H7 (cell line): ENCODE data around the gene INF2. TPM values are rescaled to one million over a fixed set of nuclear protein-coding genes. Genes with fewer than 3 reads are reported as not detected.
"Not testable (repeated sequence)": the region's sequence is repeated elsewhere in the genome, so short reads cannot be mapped to it uniquely, and the experiment has no call there.

Experiments used
- DNase-seq: peaks from one replicate; pipeline ENCODE4 v3.0.0; 2012
- H3K27me3 ChIP-seq: 2 replicates; pipeline ENCODE4 v1.6.0; 2011; ENCODE audit warnings: mild to moderate bottlenecking, low read length; ENCODE audit not compliant: control insufficient read depth, insufficient read depth
- H3K36me3 ChIP-seq: replicated peaks from 2 replicates; pipeline ENCODE4 v1.5.1; 2011; ENCODE audit warnings: low read length; ENCODE audit not compliant: control insufficient read depth, insufficient read depth
- H3K4me3 ChIP-seq: 2 replicates; pipeline ENCODE4 v1.5.1; 2011; ENCODE audit warnings: low read depth, mild to moderate bottlenecking, control low read depth, low read length, moderate library complexity; ENCODE audit not compliant: insufficient read depth
- total RNA-seq: library from RNA; depleted of rRNA; stranded (reverse); fragments of >200 nt; shearing (Covaris generic); gene quantifications from 2 replicates; pipeline ENCODE4 v1.2.3, GENCODE V29; 2014

The INF2 gene
- total RNA-seq, 1 experiment from 2014 or later: 62.8 TPM

GRCh38 chr14:104662472-104662871 lies 26.9 kb upstream of the INF2 start:
- DNase-seq, H3K4me3 ChIP-seq, H3K36me3 ChIP-seq, H3K27me3 ChIP-seq: not testable (repeated sequence)

- H3K4me3 ChIP-seq: no peak overlapping the region
- no peak for DNase-seq
- no peaks in the 10 kb centered on the region for H3K36me3 ChIP-seq
- H3K27me3 ChIP-seq: no peaks in the 10 kb centered on the region
Measured at GRCh38 chr14:104664107-104664506, 25.3 kb upstream of the INF2 start.

DNA sequence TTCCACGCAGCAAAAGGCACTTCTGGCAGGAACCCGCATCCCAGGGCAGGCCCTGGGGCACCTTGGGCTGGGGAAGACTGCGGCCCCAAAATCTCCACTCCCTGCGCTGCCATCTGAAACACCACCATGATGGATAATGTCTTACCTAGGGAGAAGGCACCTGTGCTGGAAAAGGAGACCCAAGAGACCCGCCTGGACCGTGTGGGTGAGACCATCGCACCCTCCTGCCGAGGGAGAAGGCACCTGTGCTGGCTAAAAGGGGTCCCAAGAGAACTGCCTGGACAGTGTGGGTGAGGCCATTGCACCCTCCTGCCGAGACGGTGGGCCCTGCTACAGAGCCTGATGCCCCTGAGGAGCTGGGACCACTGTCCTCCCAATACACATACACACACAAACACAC lies 24.8 kb upstream of the INF2 start:
- no peaks in the 10 kb centered on the region for H3K36me3 ChIP-seq
- DNase-seq: peak; percentile 56
- no peaks in the 10 kb centered on the region for H3K27me3 ChIP-seq
- H3K4me3 ChIP-seq: no peak overlapping the region

- DNase-seq: no peak
Measured at GRCh38 chr14:104665114-104665656, 24.2 kb upstream of the INF2 start.

DNA sequence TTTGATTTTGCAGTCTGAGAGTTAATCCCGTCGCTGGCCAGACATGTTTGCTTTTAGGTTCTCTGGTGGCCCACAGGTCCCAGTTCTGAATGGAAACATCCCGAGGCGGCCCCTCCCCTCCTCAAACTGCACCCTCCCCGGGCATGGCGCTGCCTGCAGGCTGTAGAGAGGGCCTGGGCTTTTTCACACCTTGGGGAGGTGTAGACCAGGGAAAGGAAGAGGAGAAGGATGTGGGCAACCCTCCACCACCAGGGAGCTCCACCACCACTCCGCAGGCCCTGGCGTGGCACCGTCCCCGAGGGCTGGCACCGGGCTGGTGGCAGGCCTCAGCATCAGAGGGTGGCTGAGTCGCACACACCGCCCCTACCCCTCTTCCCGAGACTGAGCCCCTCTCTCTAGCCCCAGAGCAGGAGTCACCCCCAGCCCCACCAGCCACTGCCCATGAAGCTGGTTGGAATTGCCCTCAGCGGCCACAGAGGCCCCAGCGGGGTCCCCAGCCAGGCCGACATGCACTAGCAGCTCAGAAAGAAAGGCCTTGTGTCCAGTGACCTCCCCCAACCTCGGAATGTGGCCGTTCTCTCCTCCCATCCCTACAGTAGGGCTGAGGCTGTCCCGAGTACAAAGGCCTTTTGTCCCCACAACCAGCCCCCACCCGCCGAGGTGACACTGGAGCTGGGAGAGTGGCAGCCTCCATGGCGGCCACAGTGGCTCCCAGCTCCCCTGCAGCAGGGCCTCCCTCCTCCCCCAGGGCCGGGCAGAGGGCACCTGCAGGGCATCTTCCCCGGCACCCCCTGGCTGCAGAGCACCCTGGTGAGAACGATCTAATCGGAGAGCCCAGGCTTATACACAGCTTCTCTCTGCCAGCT lies 23.5 kb upstream of the INF2 start:
- DNase-seq: peak; percentile 87
- no peaks in the 10 kb centered on the region for H3K27me3 ChIP-seq
- no peak overlapping the region for H3K4me3 ChIP-seq
- no peaks in the 10 kb centered on the region for H3K36me3 ChIP-seq

More at GRCh38 chr14:104665114-104665656, 24.2 kb upstream of the INF2 start:
- H3K36me3 ChIP-seq: no peaks in the 10 kb centered on the region
- H3K27me3 ChIP-seq: no peaks in the 10 kb centered on the region
- H3K4me3 ChIP-seq: no peak overlapping the region

- not testable (repeated sequence) for DNase-seq, H3K27me3 ChIP-seq, H3K4me3 ChIP-seq, H3K36me3 ChIP-seq
Measured at GRCh38 chr14:104666523-104666895, 22.9 kb upstream of the INF2 start.

GRCh38 chr14:104666981-104667380 lies 22.4 kb upstream of the INF2 start:
- Histone ChIP-seq H3K27me3 (no peaks in the 10 kb centered on the region), H3K4me3 (no peak overlapping the region), H3K36me3 (no peaks in the 10 kb centered on the region)
- no peak for DNase-seq

GRCh38 chr14:104669697-104670096 lies 19.7 kb upstream of the INF2 start:
- no peak overlapping the region for H3K4me3 ChIP-seq
- no peak for DNase-seq
- H3K27me3 ChIP-seq: no peaks in the 10 kb centered on the region
- H3K36me3 ChIP-seq: no peaks in the 10 kb centered on the region

GRCh38 chr14:104671330-104671977 lies 18.0 kb upstream of the INF2 start:
- H3K4me3 ChIP-seq, H3K36me3 ChIP-seq: not testable (repeated sequence)

DNA sequence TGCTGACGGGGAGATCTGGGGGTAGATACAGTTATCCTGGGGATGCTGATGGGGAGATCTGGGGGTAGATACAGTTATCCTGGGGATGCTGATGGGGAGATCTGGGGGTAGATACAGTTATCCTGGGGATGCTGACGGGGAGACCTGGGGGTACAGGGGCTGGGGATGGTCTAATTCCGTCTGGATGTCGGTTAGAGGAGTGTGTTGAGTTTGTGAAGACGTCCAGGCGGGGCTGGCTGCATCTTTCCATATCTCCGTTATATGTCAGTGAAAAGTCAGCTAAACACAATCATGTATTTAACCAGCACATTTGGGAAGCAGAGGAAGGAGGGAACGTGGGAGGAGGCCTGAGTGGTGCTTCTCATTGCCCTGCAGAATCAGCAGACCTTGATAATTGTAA lies 17.3 kb upstream of the INF2 start:
- not testable (repeated sequence) for H3K4me3 ChIP-seq, H3K27me3 ChIP-seq, H3K36me3 ChIP-seq
- peak; percentile 20 for DNase-seq

More at GRCh38 chr14:104671330-104671977, 18.0 kb upstream of the INF2 start:
- not testable (repeated sequence) for H3K27me3 ChIP-seq, DNase-seq

DNA sequence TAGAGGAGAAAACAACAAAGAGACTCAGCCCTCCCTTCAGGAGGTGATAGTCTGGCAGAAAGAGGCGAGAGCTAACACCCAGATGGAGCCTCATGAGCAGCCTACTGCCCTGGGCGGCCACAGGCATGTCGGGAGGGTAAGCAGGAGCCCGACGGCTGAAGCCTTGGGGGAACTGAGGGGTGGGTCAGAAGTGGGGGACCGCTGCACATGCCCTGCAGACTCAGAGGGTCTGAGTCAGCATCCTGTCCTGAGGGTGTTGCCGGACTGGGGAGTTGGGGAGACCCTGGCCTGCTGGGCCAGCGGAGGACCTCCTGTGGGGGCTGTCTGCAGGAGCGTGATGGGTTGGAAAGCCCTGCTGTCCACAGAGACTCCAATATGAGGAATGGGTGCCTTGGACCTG lies 15.9 kb upstream of the INF2 start:
- no peak overlapping the region for H3K4me3 ChIP-seq
- no peaks in the 10 kb centered on the region for H3K36me3 ChIP-seq
- H3K27me3 ChIP-seq: no peaks in the 10 kb centered on the region
- peak; percentile 50 for DNase-seq

- no peak for DNase-seq
- Histone ChIP-seq H3K36me3 (no peaks in the 10 kb centered on the region), H3K4me3 (no peak overlapping the region), H3K27me3 (no peaks in the 10 kb centered on the region)
Measured at GRCh38 chr14:104675447-104675846, 14.0 kb upstream of the INF2 start.

GRCh38 chr14:104676130-104676693 lies 13.2 kb upstream of the INF2 start:
- DNase-seq: peak; percentile 36
- no peak overlapping the region for H3K4me3 ChIP-seq
- H3K36me3 ChIP-seq: no peaks in the 10 kb centered on the region
- no peaks in the 10 kb centered on the region for H3K27me3 ChIP-seq

DNA sequence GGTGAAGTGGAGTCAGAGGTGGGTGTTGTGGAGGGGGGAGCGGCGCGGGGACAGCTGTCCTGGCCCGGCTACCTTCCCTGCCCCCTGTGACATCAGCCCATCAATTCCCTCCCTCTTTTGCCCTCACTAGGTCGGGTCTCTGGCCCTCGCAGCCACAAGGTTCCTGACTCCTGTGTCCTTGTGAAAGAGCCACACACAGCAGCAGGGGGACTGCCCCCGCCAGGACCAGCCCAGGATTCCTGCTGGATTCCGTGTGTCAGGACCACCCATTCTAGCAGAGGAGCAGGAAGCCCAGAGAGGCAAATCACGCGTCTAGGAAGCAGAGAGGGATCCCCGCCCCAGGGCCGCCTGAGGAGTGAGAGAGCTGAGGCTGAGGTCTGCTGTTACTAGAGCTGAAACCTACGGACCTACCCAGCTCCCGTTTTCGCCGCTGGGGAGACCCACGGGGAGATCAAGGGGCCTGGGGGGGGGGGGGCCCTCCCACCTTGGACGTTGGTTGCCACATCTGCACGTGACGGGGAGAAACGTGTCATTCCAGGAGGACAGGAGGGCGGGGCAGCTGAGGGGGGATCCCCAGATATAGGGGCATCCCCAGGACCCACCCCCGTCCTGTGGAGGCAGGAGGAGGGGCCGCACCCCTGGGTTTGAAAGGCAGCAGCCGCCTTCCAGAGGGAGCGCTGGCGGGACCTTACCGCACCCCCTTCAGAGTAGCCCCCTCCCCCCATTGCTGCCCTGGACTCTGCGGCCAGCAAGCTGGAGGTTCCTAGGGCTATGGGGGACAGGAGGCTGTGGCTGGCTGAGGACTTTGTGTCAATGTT lies 12.5 kb upstream of the INF2 start:
- H3K27me3 ChIP-seq: no peaks in the 10 kb centered on the region
- peak; percentile 93 for DNase-seq
- H3K4me3 ChIP-seq: peak overlapping the region; percentile 60
- no peaks in the 10 kb centered on the region for H3K36me3 ChIP-seq
